ENCODE measurements around the gene APBA2. TPM values are rescaled to one million over a fixed set of nuclear protein-coding genes. Genes with fewer than 3 reads are reported as not detected.

Gene APBA2
- total RNA-seq, 4 donors from 2014 or later: 3.3 to 5.4 (median 4.5) TPM

GRCh38 chr15:29066838-29067237, 181.1 kb downstream of the APBA2 start:
- Histone ChIP-seq H3K4me1 (no peaks in the 10 kb centered on the region), H3K27ac (no peak overlapping the region), H3K36me3 (no peaks in the 10 kb centered on the region), H3K4me3 (no peak overlapping the region), H3K9me3 (peaks cover 0 to 9% (median 0%) of the 10 kb centered on the region in 4 donors), H3K27me3 (no peaks in the 10 kb centered on the region)
- no peak for TF ChIP-seq EP300 (IDR thresholded peaks at IDR 0.05)
- TF ChIP-seq, protein P1, sequence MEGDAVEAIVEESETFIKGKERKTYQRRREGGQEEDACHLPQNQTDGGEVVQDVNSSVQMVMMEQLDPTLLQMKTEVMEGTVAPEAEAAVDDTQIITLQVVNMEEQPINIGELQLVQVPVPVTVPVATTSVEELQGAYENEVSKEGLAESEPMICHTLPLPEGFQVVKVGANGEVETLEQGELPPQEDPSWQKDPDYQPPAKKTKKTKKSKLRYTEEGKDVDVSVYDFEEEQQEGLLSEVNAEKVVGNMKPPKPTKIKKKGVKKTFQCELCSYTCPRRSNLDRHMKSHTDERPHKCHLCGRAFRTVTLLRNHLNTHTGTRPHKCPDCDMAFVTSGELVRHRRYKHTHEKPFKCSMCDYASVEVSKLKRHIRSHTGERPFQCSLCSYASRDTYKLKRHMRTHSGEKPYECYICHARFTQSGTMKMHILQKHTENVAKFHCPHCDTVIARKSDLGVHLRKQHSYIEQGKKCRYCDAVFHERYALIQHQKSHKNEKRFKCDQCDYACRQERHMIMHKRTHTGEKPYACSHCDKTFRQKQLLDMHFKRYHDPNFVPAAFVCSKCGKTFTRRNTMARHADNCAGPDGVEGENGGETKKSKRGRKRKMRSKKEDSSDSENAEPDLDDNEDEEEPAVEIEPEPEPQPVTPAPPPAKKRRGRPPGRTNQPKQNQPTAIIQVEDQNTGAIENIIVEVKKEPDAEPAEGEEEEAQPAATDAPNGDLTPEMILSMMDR (IDR thresholded peaks at IDR 0.05): no peak
- TF ChIP-seq POLR2A (IDR thresholded peaks at IDR 0.05): no peak
- 93 to 95% methylated on average over 2 of the region's 2 CpGs for WGBS, 2 donors
- no peak for DNase-seq (ENCODE audit: low spot score in 2 of 2)

DNA sequence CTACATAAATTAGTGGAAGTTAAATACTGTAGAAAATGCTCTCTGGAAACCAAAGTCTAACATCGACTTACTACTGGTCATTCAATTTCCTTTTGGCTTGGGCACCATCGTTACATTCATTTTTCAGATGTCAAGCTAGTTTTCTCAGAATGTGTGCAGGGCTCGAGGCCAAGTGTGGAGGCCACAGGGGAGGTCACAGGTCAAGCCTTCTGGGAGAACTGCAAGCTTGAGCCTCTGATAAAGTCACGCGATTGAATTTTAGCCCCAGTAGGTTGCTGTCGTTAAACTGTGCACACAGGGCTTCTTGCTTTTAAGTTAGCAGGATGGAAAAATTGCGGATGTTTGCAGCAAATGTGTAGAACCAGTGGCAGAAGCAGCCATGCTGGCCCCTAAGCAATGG, 182.2 kb downstream of the APBA2 start:
- TF ChIP-seq, protein P1 (IDR thresholded peaks at IDR 0.05): no peak
- TF ChIP-seq POLR2A (IDR thresholded peaks at IDR 0.05) (no peak), EP300 (IDR thresholded peaks at IDR 0.05) (no peak)
- Histone ChIP-seq H3K4me3 (no peak overlapping the region), H3K27ac (no peak overlapping the region), H3K27me3 (no peaks in the 10 kb centered on the region), H3K4me1 (no peaks in the 10 kb centered on the region), H3K36me3 (no peaks in the 10 kb centered on the region), H3K9me3 (peaks cover 0 to 9% (median 0%) of the 10 kb centered on the region in 4 donors)
- DNase-seq (ENCODE audit: low spot score in 2 of 2): no peak
- 30% methylated on average over 7 of the region's 7 CpGs for WGBS, 2 donors

- TF ChIP-seq POLR2A (IDR thresholded peaks at IDR 0.05) (no peak), EP300 (IDR thresholded peaks at IDR 0.05) (no peak)
- TF ChIP-seq, protein P1 (IDR thresholded peaks at IDR 0.05): no peak
- peaks cover 0 to 9% (median 0%) of the 10 kb centered on the region in 4 donors for H3K9me3 ChIP-seq
- no peak overlapping the region for H3K27ac ChIP-seq
- DNase-seq (ENCODE audit: low spot score in 2 of 2): no peak
- H3K4me3 ChIP-seq: no peak overlapping the region
- H3K27me3 ChIP-seq: no peaks in the 10 kb centered on the region
- H3K4me1 ChIP-seq: no peaks in the 10 kb centered on the region
- WGBS, 2 donors: 42 to 49% methylated on average over 17 of the region's 17 CpGs
- no peaks in the 10 kb centered on the region for H3K36me3 ChIP-seq
Observed at GRCh38 chr15:29070471-29071231, 184.9 kb downstream of the APBA2 start.

DNA sequence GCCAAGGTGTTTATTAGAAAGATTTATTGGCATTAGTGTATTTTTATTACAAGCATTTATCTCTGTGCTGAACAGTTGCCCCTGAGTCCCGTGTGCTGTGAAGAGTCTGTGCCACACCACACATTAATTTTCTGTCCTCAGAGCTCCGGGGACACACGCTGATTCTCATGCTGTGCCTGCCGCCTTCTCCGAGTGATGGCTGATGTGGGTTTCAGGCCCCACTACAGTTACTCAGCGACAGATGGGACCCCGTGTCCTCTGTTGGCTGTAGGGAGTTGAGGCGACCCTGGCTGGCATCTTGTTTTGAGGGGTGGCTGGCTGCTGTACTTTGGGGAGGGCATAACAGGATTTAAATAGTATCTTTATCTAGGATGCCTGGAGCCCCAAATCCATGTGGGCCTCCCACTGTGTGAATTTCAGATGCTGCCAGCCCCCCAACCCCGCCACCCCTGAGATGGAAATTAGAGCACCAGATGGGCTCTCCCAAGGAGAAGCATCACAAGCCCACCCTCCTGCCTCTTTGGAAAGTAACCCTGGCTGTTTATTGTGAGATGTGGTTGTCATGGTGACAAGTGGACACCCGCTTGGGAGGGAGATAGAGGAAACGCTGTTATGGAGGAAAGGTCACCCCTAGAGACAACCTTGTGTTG, 185.6 kb downstream of the APBA2 start:
- peaks cover 0 to 9% (median 0%) of the 10 kb centered on the region in 4 donors for H3K9me3 ChIP-seq
- no peak for TF ChIP-seq EP300 (IDR thresholded peaks at IDR 0.05)
- no peak overlapping the region for H3K4me3 ChIP-seq
- no peak overlapping the region for H3K27ac ChIP-seq
- H3K27me3 ChIP-seq: no peaks in the 10 kb centered on the region
- no peak for DNase-seq (ENCODE audit: low spot score in 2 of 2)
- H3K36me3 ChIP-seq: no peaks in the 10 kb centered on the region
- WGBS, 2 donors: 71 to 78% methylated on average over 11 of the region's 11 CpGs
- no peaks in the 10 kb centered on the region for H3K4me1 ChIP-seq

DNA sequence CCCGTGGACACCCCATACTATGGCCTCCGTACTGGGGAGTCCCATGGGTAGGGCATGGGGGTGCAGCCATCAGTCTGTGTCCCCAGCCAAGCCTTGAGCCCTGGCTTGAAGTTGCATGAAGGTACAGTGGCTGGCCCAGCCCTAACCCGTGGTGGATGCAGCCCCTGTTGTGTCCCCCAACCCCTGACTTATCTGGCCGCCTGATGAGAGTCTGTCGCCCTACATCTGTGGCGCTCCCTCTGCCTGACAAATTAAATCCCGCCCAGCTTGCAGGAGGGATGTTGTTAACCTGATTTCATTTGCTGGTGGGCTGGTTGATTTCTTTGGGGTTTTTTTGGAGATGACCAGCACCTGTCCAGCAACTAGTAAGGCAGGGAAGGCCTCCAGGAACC, 186.1 kb downstream of the APBA2 start:
- Histone ChIP-seq H3K36me3 (no peaks in the 10 kb centered on the region), H3K9me3 (peaks cover 0 to 9% (median 0%) of the 10 kb centered on the region in 4 donors), H3K27ac (no peak overlapping the region), H3K27me3 (no peaks in the 10 kb centered on the region), H3K4me1 (no peaks in the 10 kb centered on the region), H3K4me3 (no peak overlapping the region)
- no peak for DNase-seq (ENCODE audit: low spot score in 2 of 2)
- TF ChIP-seq, protein P1 (IDR thresholded peaks at IDR 0.05): no peak
- TF ChIP-seq POLR2A (IDR thresholded peaks at IDR 0.05) (no peak), EP300 (IDR thresholded peaks at IDR 0.05) (no peak)
- 89 to 92% methylated on average over 5 to 7 of the region's 7 CpGs for WGBS, 2 donors

Measured in tibial nerve (tissue), 4 donors.